ENCODE data around the gene ECI1. TPM values are rescaled to one million over a fixed set of nuclear protein-coding genes. Genes with fewer than 3 reads are reported as not detected.

The ECI1 gene
- total and polyA plus RNA-seq, 4 donors, result 35.0 to 87.1 (median 63.5) TPM

DNA sequence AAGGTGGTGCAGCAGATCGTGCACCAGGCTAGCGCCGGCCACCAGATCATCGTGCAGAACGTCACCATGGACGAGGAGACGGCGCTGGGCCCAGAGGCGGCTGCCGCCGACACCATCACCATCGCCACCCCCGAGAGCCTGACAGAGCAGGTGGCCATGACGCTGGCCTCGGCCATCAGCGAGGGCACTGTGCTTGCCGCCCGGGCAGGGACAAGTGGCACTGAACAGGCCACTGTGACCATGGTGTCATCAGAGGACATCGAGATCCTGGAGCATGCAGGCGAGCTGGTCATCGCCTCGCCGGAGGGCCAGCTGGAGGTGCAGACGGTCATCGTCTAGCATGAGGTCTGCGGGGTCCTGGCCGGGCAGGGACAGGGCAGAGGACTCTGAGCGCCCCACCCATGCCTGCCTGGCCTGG lies 16.1 kb downstream of the ECI1 start:
- Histone ChIP-seq H3K4me3 (no peak overlapping the region), H3K27ac (ENCODE audit: low read depth in 1 of 2, low read length in 1 of 2) (no peak overlapping the region), H3K9me3 (ENCODE audit: control insufficient read depth in 4 of 4, insufficient read depth in 3 of 4, low read length in 3 of 4) (peaks cover 0 to 22% (median 0%) of the 10 kb centered on the region in 4 donors), H3K9ac (ENCODE audit: insufficient read depth in 1 of 2, low read length in 2 of 2) (no peak overlapping the region), H3K36me3 (ENCODE audit: control insufficient read depth in 4 of 4, insufficient read depth in 4 of 4, low read length in 4 of 4) (peaks cover 0 to 64% (median 19%) of the 10 kb centered on the region in 4 donors), H3K4me1 (ENCODE audit: control insufficient read depth in 5 of 5, insufficient read depth in 5 of 5, low read length in 5 of 5) (peaks cover 0 to 13% (median 7%) of the 10 kb centered on the region in 5 donors), H3K27me3 (ENCODE audit: control insufficient read depth in 3 of 3, insufficient read depth in 3 of 3, low read length in 2 of 3) (peaks cover 0 to 27% (median 4%) of the 10 kb centered on the region in 3 donors)
- WGBS, 2 donors, result 95 to 96% methylated on average over 28 of the region's 28 CpGs
- DNase-seq (no peak), ATAC-seq (ENCODE audit: insufficient read depth, low FRiP score) (no peak)
- TF ChIP-seq, protein P1, sequence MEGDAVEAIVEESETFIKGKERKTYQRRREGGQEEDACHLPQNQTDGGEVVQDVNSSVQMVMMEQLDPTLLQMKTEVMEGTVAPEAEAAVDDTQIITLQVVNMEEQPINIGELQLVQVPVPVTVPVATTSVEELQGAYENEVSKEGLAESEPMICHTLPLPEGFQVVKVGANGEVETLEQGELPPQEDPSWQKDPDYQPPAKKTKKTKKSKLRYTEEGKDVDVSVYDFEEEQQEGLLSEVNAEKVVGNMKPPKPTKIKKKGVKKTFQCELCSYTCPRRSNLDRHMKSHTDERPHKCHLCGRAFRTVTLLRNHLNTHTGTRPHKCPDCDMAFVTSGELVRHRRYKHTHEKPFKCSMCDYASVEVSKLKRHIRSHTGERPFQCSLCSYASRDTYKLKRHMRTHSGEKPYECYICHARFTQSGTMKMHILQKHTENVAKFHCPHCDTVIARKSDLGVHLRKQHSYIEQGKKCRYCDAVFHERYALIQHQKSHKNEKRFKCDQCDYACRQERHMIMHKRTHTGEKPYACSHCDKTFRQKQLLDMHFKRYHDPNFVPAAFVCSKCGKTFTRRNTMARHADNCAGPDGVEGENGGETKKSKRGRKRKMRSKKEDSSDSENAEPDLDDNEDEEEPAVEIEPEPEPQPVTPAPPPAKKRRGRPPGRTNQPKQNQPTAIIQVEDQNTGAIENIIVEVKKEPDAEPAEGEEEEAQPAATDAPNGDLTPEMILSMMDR (IDR thresholded peaks at IDR 0.05; ENCODE audit: control extremely low read depth, extremely low read depth), result no peak

DNA sequence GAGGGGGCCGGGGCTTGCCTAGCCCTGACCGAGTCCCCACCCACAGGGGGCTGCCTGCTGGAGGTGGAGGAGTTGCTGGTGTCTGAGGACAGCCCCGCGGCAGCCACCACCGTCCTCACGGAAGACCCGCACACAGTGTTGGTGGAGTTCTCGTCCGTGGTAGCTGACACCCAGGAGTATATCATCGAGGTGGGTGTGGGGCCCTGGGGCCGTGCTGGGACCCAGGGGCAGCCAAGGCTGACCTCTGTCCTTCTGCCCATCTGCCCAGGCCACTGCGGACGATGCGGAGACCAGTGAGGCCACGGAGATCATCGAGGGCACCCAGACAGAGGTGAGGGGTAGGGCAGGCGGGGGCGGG lies 16.6 kb downstream of the ECI1 start:
- peaks cover 0 to 27% (median 4%) of the 10 kb centered on the region in 3 donors for H3K27me3 ChIP-seq (ENCODE audit: control insufficient read depth in 3 of 3, insufficient read depth in 3 of 3, low read length in 2 of 3)
- H3K27ac ChIP-seq (ENCODE audit: low read depth in 1 of 2, low read length in 1 of 2), result no peak overlapping the region
- peaks cover 0 to 22% (median 0%) of the 10 kb centered on the region in 4 donors for H3K9me3 ChIP-seq (ENCODE audit: control insufficient read depth in 4 of 4, insufficient read depth in 3 of 4, low read length in 3 of 4)
- H3K4me1 ChIP-seq (ENCODE audit: control insufficient read depth in 5 of 5, insufficient read depth in 5 of 5, low read length in 5 of 5), result peaks cover 0 to 13% (median 7%) of the 10 kb centered on the region in 5 donors
- WGBS, 2 donors, result 95 to 96% methylated on average over 18 of the region's 18 CpGs
- TF ChIP-seq, protein P1 (IDR thresholded peaks at IDR 0.05; ENCODE audit: control extremely low read depth, extremely low read depth), result no peak
- peaks cover 0 to 67% (median 21%) of the 10 kb centered on the region in 4 donors for H3K36me3 ChIP-seq (ENCODE audit: control insufficient read depth in 4 of 4, insufficient read depth in 4 of 4, low read length in 4 of 4)
- ATAC-seq (ENCODE audit: insufficient read depth, low FRiP score) (no peak), DNase-seq (no peak)
- H3K4me3 ChIP-seq, result no peak overlapping the region
- H3K9ac ChIP-seq (ENCODE audit: insufficient read depth in 1 of 2, low read length in 2 of 2), result no peak overlapping the region

DNA sequence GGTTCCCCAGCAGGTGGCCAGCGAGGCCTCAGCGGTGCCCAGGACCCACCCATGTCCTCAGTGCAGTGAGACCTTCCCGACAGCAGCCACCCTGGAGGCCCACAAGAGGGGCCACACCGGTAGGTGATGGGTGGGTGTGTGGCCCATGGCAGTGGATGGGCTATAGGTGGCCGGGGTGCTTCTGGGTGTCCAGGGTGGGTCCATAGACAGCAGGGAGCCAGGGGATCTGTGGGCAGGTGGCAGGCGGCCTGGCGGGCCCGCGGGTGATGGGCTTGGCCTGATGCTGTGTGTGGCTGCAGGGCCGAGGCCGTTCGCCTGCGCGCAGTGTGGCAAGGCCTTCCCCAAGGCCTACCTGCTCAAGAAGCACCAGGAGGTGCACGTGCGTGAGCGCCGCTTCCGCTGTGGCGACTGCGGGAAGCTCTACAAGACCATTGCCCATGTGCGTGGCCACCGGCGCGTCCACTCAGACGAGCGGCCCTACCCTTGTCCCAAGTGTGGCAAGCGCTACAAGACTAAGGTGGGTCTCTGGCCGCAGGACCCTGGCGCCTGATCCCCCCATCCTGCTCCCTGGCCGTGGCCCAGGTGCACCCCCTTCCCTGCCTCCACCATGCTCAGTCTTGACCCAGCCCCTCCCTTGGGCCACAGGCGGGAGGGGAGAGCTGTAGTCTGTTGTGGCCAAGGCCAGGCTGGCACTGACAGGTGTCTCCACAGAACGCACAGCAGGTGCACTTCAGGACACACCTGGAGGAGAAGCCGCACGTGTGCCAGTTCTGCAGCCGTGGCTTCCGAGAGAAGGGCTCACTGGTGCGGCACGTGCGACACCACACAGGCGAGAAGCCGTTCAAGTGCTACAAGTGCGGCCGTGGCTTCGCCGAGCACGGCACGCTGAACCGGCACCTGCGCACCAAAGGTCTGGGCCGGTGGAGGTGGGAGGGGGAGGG lies 17.2 kb downstream of the ECI1 start:
- Histone ChIP-seq H3K9me3 (ENCODE audit: control insufficient read depth in 4 of 4, insufficient read depth in 3 of 4, low read length in 3 of 4) (peaks cover 0 to 22% (median 0%) of the 10 kb centered on the region in 4 donors), H3K27me3 (ENCODE audit: control insufficient read depth in 3 of 3, insufficient read depth in 3 of 3, low read length in 2 of 3) (peaks cover 0 to 27% (median 4%) of the 10 kb centered on the region in 3 donors), H3K9ac (ENCODE audit: insufficient read depth in 1 of 2, low read length in 2 of 2) (no peak overlapping the region), H3K4me1 (ENCODE audit: control insufficient read depth in 5 of 5, insufficient read depth in 5 of 5, low read length in 5 of 5) (peaks cover 0 to 13% (median 7%) of the 10 kb centered on the region in 5 donors), H3K4me3 (no peak overlapping the region), H3K27ac (ENCODE audit: low read depth in 1 of 2, low read length in 1 of 2) (no peak overlapping the region), H3K36me3 (ENCODE audit: control insufficient read depth in 4 of 4, insufficient read depth in 4 of 4, low read length in 4 of 4) (peaks cover 3 to 68% (median 26%) of the 10 kb centered on the region in 4 donors)
- ATAC-seq (ENCODE audit: insufficient read depth, low FRiP score) (no peak), DNase-seq (no peak)
- TF ChIP-seq, protein P1 (IDR thresholded peaks at IDR 0.05; ENCODE audit: control extremely low read depth, extremely low read depth), result no peak
- WGBS, 2 donors, result 96 to 97% methylated on average over 50 to 51 of the region's 51 CpGs
